OCI-LY3 (cell line): Measurements from ENCODE around the gene REEP3.
"Not testable (repeated sequence)": the region's sequence is repeated elsewhere in the genome, so short reads cannot be mapped to it uniquely, and the experiment has no call there.

Experiments used
- H2AFZ ChIP-seq: fragments of 200-600, 300-600 bp; shearing (Covaris generic); 2 replicates; pipeline ENCODE4 v1.6.0; 2014; ENCODE audit warnings: antibody characterized with exemption, low read depth, low read length
- H3K27ac ChIP-seq: fragments of 200-600, 300-600 bp; sonication (generic); 2 replicates; pipeline ENCODE4 v1.5.1; 2014; ENCODE audit warnings: mild to moderate bottlenecking, low read length, moderate library complexity, mixed read lengths
- H3K27me3 ChIP-seq: fragments of 200-600, 300-600 bp; sonication (generic); 2 replicates; pipeline ENCODE4 v1.6.1; 2014; ENCODE audit warnings: low read depth, low read length, mixed read lengths
- H3K36me3 ChIP-seq: fragments of 200-600, 300-600 bp; sonication (generic); replicated peaks from 2 replicates; pipeline ENCODE3; 2014; ENCODE audit warnings: low read depth, low read length, mixed read lengths
- H3K4me1 ChIP-seq: fragments of 300-600, 200-600 bp; sonication (generic); 2 replicates; pipeline ENCODE4 v1.6.1; 2014; ENCODE audit warnings: low read length, mixed read lengths
- H3K4me2 ChIP-seq: fragments of 200-600, 300-600 bp; sonication (generic); 2 replicates; pipeline ENCODE4 v1.6.1; 2014; ENCODE audit warnings: low read length, mixed read lengths
- H3K4me3 ChIP-seq: fragments of 300-600, 200-600 bp; sonication (generic); 2 replicates; pipeline ENCODE4 v1.5.1; 2014; ENCODE audit warnings: antibody characterized with exemption, mild to moderate bottlenecking, low read length, moderate library complexity
- H3K79me2 ChIP-seq: fragments of 300-600, 200-600 bp; shearing (Covaris generic); 2 replicates; pipeline ENCODE4 v1.6.1; 2014; ENCODE audit warnings: mild to moderate bottlenecking, low read length, mixed read lengths
- H3K9ac ChIP-seq: fragments of 300-600, 200-600 bp; shearing (Covaris generic); 2 replicates; pipeline ENCODE4 v1.6.0; 2014; ENCODE audit warnings: mild to moderate bottlenecking, low read length, moderate library complexity
- H3K9me3 ChIP-seq: fragments of 200-600, 300-600 bp; shearing (Covaris generic); 2 replicates; pipeline ENCODE4 v1.6.1; 2014; ENCODE audit warnings: low read length, mixed read lengths; ENCODE audit not compliant: insufficient read depth
- H4K20me1 ChIP-seq: fragments of 200-600, 300-600 bp; sonication (generic); 2 replicates; pipeline ENCODE4 v1.6.1; 2016; ENCODE audit warnings: low read length, mixed read lengths; ENCODE audit not compliant: insufficient read depth
- CTCF ChIP-seq: fragments of 200-600, 300-600 bp; sonication (generic); IDR thresholded peaks from 2 replicates; pipeline ENCODE4 v1.5.1; 2014; ENCODE audit warnings: antibody characterized with exemption, low read length, low read depth
- EZH2phosphoT487 ChIP-seq: fragments of 200-600 bp; shearing (Covaris generic); IDR thresholded peaks from 2 replicates; pipeline ENCODE4 v1.6.1; 2018; ENCODE audit warnings: antibody characterized with exemption, mixed run types, low read depth

The REEP3 gene

GRCh38 chr10:63489838-63490237, 31.4 kb upstream of the REEP3 start:
- no peak for TF ChIP-seq CTCF
- no peak for TF ChIP-seq EZH2phosphoT487
- Histone ChIP-seq H3K27ac (no peak overlapping the region), H3K4me2 (no peak overlapping the region), H3K36me3 (no peaks in the 10 kb centered on the region), H3K79me2 (peaks cover under 1% of the 10 kb centered on the region), H4K20me1 (no peaks in the 10 kb centered on the region), H3K27me3 (no peaks in the 10 kb centered on the region), H3K4me3 (no peak overlapping the region), H3K9me3 (no peaks in the 10 kb centered on the region), H3K9ac (no peak overlapping the region), H3K4me1 (no peaks in the 10 kb centered on the region), H2AFZ (no peak overlapping the region)

- H3K9ac ChIP-seq = no peak overlapping the region
- peaks cover 4% of the 10 kb centered on the region for H3K4me1 ChIP-seq
- H2AFZ ChIP-seq = no peak overlapping the region
- no peak for TF ChIP-seq EZH2phosphoT487
- TF ChIP-seq CTCF = no peak
- peaks cover 9% of the 10 kb centered on the region; the same call in 1 of the 2 replicates for H3K79me2 ChIP-seq
- no peaks in the 10 kb centered on the region for H3K9me3 ChIP-seq
- no peak overlapping the region for H3K4me2 ChIP-seq
- no peak overlapping the region for H3K27ac ChIP-seq
- no peak overlapping the region for H3K4me3 ChIP-seq
- H3K36me3 ChIP-seq = no peaks in the 10 kb centered on the region
- 0 out of 2 replicates have a peak, but pooled peaks cover 2% of the 10 kb centered on the region for H4K20me1 ChIP-seq
- no peaks in the 10 kb centered on the region for H3K27me3 ChIP-seq
Observed at GRCh38 chr10:63491588-63492316, 29.4 kb upstream of the REEP3 start.

GRCh38 chr10:63492317-63492690, 28.9 kb upstream of the REEP3 start:
- not testable (repeated sequence) for H3K79me2 ChIP-seq, H3K4me3 ChIP-seq, H3K9ac ChIP-seq, H3K4me1 ChIP-seq, H2AFZ ChIP-seq, H4K20me1 ChIP-seq, H3K36me3 ChIP-seq, H3K9me3 ChIP-seq, H3K4me2 ChIP-seq, H3K27me3 ChIP-seq, H3K27ac ChIP-seq

- H3K27ac ChIP-seq = no peak overlapping the region
- no peak overlapping the region for H3K9ac ChIP-seq
- H4K20me1 ChIP-seq = 0 out of 2 replicates have a peak, but pooled peaks cover 8% of the 10 kb centered on the region
- H3K36me3 ChIP-seq = no peaks in the 10 kb centered on the region
- no peaks in the 10 kb centered on the region for H3K9me3 ChIP-seq
- no peak overlapping the region for H3K4me3 ChIP-seq
- no peaks in the 10 kb centered on the region for H3K27me3 ChIP-seq
- H3K4me1 ChIP-seq = peaks cover 12% of the 10 kb centered on the region
- no peak overlapping the region for H3K4me2 ChIP-seq
- peaks cover 14% of the 10 kb centered on the region; the same call in 1 of the 2 replicates for H3K79me2 ChIP-seq
- H2AFZ ChIP-seq = no peak overlapping the region
- TF ChIP-seq EZH2phosphoT487 = no peak
- TF ChIP-seq CTCF = no peak
Observed at GRCh38 chr10:63493004-63493403, 28.2 kb upstream of the REEP3 start.
